ENCODE data around the gene ZNF324B. TPM values are rescaled to one million over a fixed set of nuclear protein-coding genes. Genes with fewer than 3 reads are reported as not detected.

ZNF324B gene
- total and polyA plus RNA-seq, 10 of the 15 experiments (the other 5 are each of a cell fraction or from before 2014, with no cell fraction given), result 0.11 to 12.8 (median 4.0) TPM

GRCh38 chr19:58455306-58455705 lies 3.9 kb downstream of the ZNF324B start:
- 97% methylated on average over 20 of the region's 21 CpGs for WGBS (ENCODE audit: insufficient coverage, insufficient replicate concordance, low lambda C conversion rate, missing lambda C conversion rate)

GRCh38 chr19:58456111-58456510 lies 4.7 kb downstream of the ZNF324B start:
- no peaks in the 10 kb centered on the region for H4K20me1 ChIP-seq (ENCODE audit: control insufficient read depth, insufficient read depth)
- no peak overlapping the region for H2AFZ ChIP-seq (ENCODE audit: control insufficient read depth, low read depth, low read length)
- no peak overlapping the region for H3K4me3 ChIP-seq
- ATAC-seq (no peak), FAIRE-seq (no peak), DNase-seq (ENCODE audit: low read depth, low spot score) (no peak)
- SMC1A ChIA-PET (ENCODE audit: uncharacterized antibody, unreplicated experiment), result no interaction called here
- RAD21 ChIA-PET (ENCODE audit: unreplicated experiment), result no interaction called here
- CTCF ChIA-PET, result no interaction called here
- peaks cover under 1% of the 10 kb centered on the region; the same call in 1 of the 2 replicates for H3K4me1 ChIP-seq (ENCODE audit: control insufficient read depth, insufficient read depth, low read length)
- H3K36me3 ChIP-seq (ENCODE audit: control insufficient read depth in 2 of 2, insufficient read depth in 2 of 2, low read length in 1 of 2), result peaks cover 0 to 2% of the 10 kb centered on the region in 2 experiments; a peak in 1 of 4 replicates
- no peak overlapping the region for H3K4me2 ChIP-seq (ENCODE audit: control insufficient read depth, insufficient read depth)
- 99% methylated on average over 29 of the region's 35 CpGs for WGBS (ENCODE audit: insufficient coverage, insufficient replicate concordance, low lambda C conversion rate, missing lambda C conversion rate)
- in situ Hi-C loops (cut with MboI) (no loop called here), intact Hi-C loops (cut with micrococcal nuclease; ENCODE audit: unreplicated experiment) (no loop called here)
- H3K9me3 ChIP-seq (replicated peaks; ENCODE audit: control insufficient read depth, insufficient read depth, low read length), result no peaks in the 10 kb centered on the region
- POLR2A ChIA-PET, result no interaction called here
- BruUV-seq (replicated peaks), result no TSS peak
- no peaks in the 10 kb centered on the region; the same call in 1 of the 2 replicates for H3K79me2 ChIP-seq (ENCODE audit: control insufficient read depth, insufficient read depth, low read length)
- no peaks in the 10 kb centered on the region for H3K27me3 ChIP-seq (replicated peaks in 1 of 2; ENCODE audit: control insufficient read depth in 2 of 2, insufficient read depth in 2 of 2, low read length in 1 of 2)
- H3K9ac ChIP-seq (ENCODE audit: control insufficient read depth, insufficient read depth, low read length), result no peak overlapping the region
- no peak for TF ChIP-seq MTA3 (IDR thresholded peaks at IDR 0.05; ENCODE audit: borderline replicate concordance, low read length)
- no peak for TF ChIP-seq IKZF2 (IDR thresholded peaks at IDR 0.05)
- no peak for TF ChIP-seq HSF1 (IDR thresholded peaks at IDR 0.05; ENCODE audit: low read depth, low read length)
- H3K27ac ChIP-seq (ENCODE audit: control insufficient read depth, insufficient read depth), result no peak overlapping the region

More at GRCh38 chr19:58455306-58455705, 3.9 kb downstream of the ZNF324B start:
- ChIA-PET CTCF (no interaction called here), SMC1A (ENCODE audit: uncharacterized antibody, unreplicated experiment) (no interaction called here), RAD21 (ENCODE audit: unreplicated experiment) (no interaction called here), POLR2A (no interaction called here)
- no TSS peak for BruUV-seq (replicated peaks)
- ATAC-seq, result no peak
- peaks cover 4% of the 10 kb centered on the region; the same call in 1 of the 2 replicates for H3K4me1 ChIP-seq (ENCODE audit: control insufficient read depth, insufficient read depth, low read length)
- H3K4me3 ChIP-seq, result no peak overlapping the region
- no peak overlapping the region for H2AFZ ChIP-seq (ENCODE audit: control insufficient read depth, low read depth, low read length)
- H3K9me3 ChIP-seq (replicated peaks; ENCODE audit: control insufficient read depth, insufficient read depth, low read length), result no peaks in the 10 kb centered on the region
- no peak overlapping the region for H3K9ac ChIP-seq (ENCODE audit: control insufficient read depth, insufficient read depth, low read length)
- no peak for FAIRE-seq
- peaks cover 0 to 2% of the 10 kb centered on the region in 2 experiments; a peak in 1 of 4 replicates for H3K36me3 ChIP-seq (ENCODE audit: control insufficient read depth in 2 of 2, insufficient read depth in 2 of 2, low read length in 1 of 2)
- no peaks in the 10 kb centered on the region for H3K27me3 ChIP-seq (replicated peaks in 1 of 2; ENCODE audit: control insufficient read depth in 2 of 2, insufficient read depth in 2 of 2, low read length in 1 of 2)
- in situ Hi-C loops (cut with MboI) (no loop called here), intact Hi-C loops (cut with micrococcal nuclease; ENCODE audit: unreplicated experiment) (no loop called here)
- no peak overlapping the region for H3K4me2 ChIP-seq (ENCODE audit: control insufficient read depth, insufficient read depth)
- no peaks in the 10 kb centered on the region; the same call in 1 of the 2 replicates for H3K79me2 ChIP-seq (ENCODE audit: control insufficient read depth, insufficient read depth, low read length)
- DNase-seq (ENCODE audit: low read depth, low spot score), result no peak
- H4K20me1 ChIP-seq (ENCODE audit: control insufficient read depth, insufficient read depth), result no peaks in the 10 kb centered on the region
- TF ChIP-seq EZH2 (IDR thresholded peaks at IDR 0.05; ENCODE audit: borderline replicate concordance, control insufficient read depth, low read depth, low read length), result no peak
- TF ChIP-seq ZNF217 (IDR thresholded peaks at IDR 0.05), result no peak
- no peak overlapping the region for H3K27ac ChIP-seq (ENCODE audit: control insufficient read depth, insufficient read depth)
